ENCODE data around the gene ELANE. TPM values are rescaled to one million over a fixed set of nuclear protein-coding genes. Genes with fewer than 3 reads are reported as not detected.
"Not testable (repeated sequence)": the region's sequence is repeated elsewhere in the genome, so short reads cannot be mapped to it uniquely, and the experiment has no call there.

The ELANE gene
- total RNA-seq, 3 donors from 2014 or later (not counting 1 experiment from before 2014, with no cell fraction given): 1.7 to 1.8 TPM; not detected in 1

DNA sequence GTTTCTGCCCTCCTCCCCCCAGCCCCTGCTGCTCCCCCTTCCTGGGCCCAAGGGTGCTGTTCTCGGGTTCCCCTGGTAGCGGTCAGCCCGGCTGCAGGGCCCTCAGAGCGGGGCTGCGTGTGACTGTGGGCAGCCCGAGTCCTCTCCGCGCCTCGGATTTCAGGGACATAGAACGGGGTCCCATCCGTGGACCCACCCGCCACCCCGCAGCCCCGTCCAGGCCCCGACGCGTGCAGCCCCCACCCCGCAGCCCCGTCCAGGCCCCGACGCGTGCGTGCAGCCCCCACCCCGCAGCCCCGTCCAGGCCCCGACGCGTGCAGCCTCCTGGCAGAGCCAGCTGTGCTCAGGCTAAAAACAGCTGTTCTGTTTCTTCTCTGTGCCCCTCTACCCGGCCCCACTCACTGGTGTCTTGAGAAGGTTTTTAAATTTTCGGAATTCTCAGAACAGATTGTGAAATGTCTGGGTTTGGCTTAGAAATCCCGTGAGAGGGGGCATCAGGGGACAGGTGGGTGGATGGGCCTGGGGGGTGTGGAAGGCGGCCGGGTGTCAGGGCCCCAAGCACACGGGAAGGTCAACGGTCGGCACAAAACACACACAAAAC, 16.8 kb upstream of the ELANE start:
- intact Hi-C loops (cut with micrococcal nuclease): no loop called here
- no peaks in the 10 kb centered on the region for H3K36me3 ChIP-seq (ENCODE audit: control insufficient read depth, insufficient read depth, low read length)
- H3K4me1 Mint-ChIP-seq: no peaks in the 10 kb centered on the region
- H3K36me3 Mint-ChIP-seq: no peaks in the 10 kb centered on the region
- no peak overlapping the region for H3K27ac ChIP-seq (ENCODE audit: low read length)
- H3K4me1 ChIP-seq (ENCODE audit: control insufficient read depth, insufficient read depth, low read length): no peaks in the 10 kb centered on the region
- peaks cover 0 to 7% of the 10 kb centered on the region in 2 donors for H3K27me3 Mint-ChIP-seq (ENCODE audit: low read depth in 2 of 2)
- 89% methylated on average over 31 of the region's 36 CpGs for WGBS (ENCODE audit: insufficient coverage)
- no peaks in the 10 kb centered on the region for H3K9me3 ChIP-seq (ENCODE audit: control insufficient read depth, insufficient read depth, low read length)
- H3K4me3 Mint-ChIP-seq: no peak overlapping the region
- no peaks in the 10 kb centered on the region for H3K27me3 ChIP-seq (ENCODE audit: control insufficient read depth, insufficient read depth, low read length)
- H3K27ac Mint-ChIP-seq: no peak overlapping the region
- ATAC-seq: no peak
- DNase-seq: no peak
- TF ChIP-seq, protein P1, sequence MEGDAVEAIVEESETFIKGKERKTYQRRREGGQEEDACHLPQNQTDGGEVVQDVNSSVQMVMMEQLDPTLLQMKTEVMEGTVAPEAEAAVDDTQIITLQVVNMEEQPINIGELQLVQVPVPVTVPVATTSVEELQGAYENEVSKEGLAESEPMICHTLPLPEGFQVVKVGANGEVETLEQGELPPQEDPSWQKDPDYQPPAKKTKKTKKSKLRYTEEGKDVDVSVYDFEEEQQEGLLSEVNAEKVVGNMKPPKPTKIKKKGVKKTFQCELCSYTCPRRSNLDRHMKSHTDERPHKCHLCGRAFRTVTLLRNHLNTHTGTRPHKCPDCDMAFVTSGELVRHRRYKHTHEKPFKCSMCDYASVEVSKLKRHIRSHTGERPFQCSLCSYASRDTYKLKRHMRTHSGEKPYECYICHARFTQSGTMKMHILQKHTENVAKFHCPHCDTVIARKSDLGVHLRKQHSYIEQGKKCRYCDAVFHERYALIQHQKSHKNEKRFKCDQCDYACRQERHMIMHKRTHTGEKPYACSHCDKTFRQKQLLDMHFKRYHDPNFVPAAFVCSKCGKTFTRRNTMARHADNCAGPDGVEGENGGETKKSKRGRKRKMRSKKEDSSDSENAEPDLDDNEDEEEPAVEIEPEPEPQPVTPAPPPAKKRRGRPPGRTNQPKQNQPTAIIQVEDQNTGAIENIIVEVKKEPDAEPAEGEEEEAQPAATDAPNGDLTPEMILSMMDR (IDR thresholded peaks at IDR 0.05): no peak
- no peaks in the 10 kb centered on the region for H3K9me3 Mint-ChIP-seq
- no peak overlapping the region for H3K4me3 ChIP-seq (ENCODE audit: low read length)

DNA sequence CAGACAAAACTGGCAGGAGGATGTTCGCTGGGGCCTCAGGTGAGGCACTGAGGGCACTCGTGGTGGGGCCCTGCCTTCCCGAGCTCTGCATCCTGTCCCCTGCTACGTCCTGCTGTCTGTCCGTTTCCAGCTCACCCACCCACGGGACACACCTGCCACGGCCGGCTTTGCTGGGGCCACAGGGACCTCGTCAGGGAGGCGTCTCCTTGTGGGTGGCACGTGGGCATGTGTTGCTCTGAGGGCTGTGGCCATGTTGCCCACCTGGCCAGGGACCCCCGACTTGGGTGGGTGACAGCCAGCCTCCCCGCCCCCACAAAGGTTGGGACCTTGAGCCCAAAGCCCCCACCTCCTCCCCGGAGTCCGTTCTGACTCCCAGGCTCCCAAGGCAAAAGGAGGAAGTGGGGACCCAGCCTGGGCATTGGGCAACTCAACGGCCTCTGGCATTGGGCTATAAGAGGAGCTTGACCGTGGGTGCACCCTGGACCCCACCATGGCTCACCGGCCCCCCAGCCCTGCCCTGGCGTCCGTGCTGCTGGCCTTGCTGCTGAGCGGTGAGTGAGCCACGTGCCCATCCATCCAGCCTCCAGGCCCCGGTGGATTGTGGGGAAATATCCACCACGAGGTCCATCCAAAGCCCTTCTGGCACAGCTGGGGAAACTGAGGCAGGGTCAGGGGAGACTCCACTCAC, 11.4 kb upstream of the ELANE start, which contains the start of gene PRTN3:
TSS of gene PRTN3 (plus strand) at position 481 of the 688 bp plus-strand sequence. CDS start at position 491, 10 bp downstream.
- no peak within 1 kb of the TSS for H3K27ac Mint-ChIP-seq
- TF ChIP-seq, protein P1 (IDR thresholded peaks at IDR 0.05): no peak
- peaks cover 3 to 18% of the 10 kb centered on the region in 2 donors for H3K27me3 Mint-ChIP-seq (ENCODE audit: low read depth in 2 of 2)
- H3K9me3 Mint-ChIP-seq: no peaks in the 10 kb centered on the region
- DNase-seq: no peak
- Histone ChIP-seq H3K27ac (ENCODE audit: low read length) (no peak within 1 kb of the TSS), H3K36me3 (ENCODE audit: control insufficient read depth, insufficient read depth, low read length) (no peaks in the 10 kb centered on the region), H3K27me3 (ENCODE audit: control insufficient read depth, insufficient read depth, low read length) (peaks cover 16% of the 10 kb centered on the region), H3K4me1 (ENCODE audit: control insufficient read depth, insufficient read depth, low read length) (peaks cover 12% of the 10 kb centered on the region), H3K4me3 (ENCODE audit: low read length) (no peak within 1 kb of the TSS), H3K9me3 (ENCODE audit: control insufficient read depth, insufficient read depth, low read length) (no peaks in the 10 kb centered on the region)
- no peaks in the 10 kb centered on the region for H3K36me3 Mint-ChIP-seq
- no peak within 1 kb of the TSS for H3K4me3 Mint-ChIP-seq
- H3K4me1 Mint-ChIP-seq: no peaks in the 10 kb centered on the region
- no peak for ATAC-seq
- intact Hi-C loops (cut with micrococcal nuclease): no loop called here
- WGBS (ENCODE audit: insufficient coverage): 62% methylated on average over 24 of the region's 24 CpGs

DNA sequence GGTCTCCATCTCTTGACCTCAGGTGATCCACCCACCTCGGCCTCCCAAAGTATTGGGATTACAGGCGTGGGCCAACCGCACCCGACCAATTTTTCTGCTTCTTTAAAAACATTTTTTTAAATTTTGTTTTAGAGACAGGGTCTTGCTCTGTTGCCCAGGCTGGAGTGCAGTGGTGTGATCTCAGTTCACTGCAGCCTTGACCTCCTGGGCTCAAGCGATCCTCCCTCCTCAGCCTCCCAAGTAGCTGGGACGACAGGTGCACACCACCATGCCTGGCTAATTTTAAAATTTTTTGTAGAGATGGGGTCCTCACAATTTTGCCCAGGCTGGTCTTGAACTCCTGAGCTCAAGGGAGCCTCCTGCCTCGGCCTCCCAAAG, 9.3 kb upstream of the ELANE start:
- peaks cover 20% of the 10 kb centered on the region for H3K27me3 ChIP-seq (ENCODE audit: control insufficient read depth, insufficient read depth, low read length)
- H3K36me3 ChIP-seq (ENCODE audit: control insufficient read depth, insufficient read depth, low read length); DNase-seq; H3K4me3 ChIP-seq (ENCODE audit: low read length); H3K27ac ChIP-seq (ENCODE audit: low read length); ATAC-seq; intact Hi-C loops (cut with micrococcal nuclease); H3K4me3 Mint-ChIP-seq; H3K4me1 Mint-ChIP-seq; H3K27ac Mint-ChIP-seq; H3K9me3 Mint-ChIP-seq; H3K9me3 ChIP-seq (ENCODE audit: control insufficient read depth, insufficient read depth, low read length); H3K36me3 Mint-ChIP-seq: not testable (repeated sequence)
- peaks cover 12% of the 10 kb centered on the region for H3K4me1 ChIP-seq (ENCODE audit: control insufficient read depth, insufficient read depth, low read length)
- H3K27me3 Mint-ChIP-seq (ENCODE audit: low read depth in 2 of 2): peaks cover 6 to 20% of the 10 kb centered on the region in 2 donors
- 85% methylated on average over 7 of the region's 7 CpGs for WGBS (ENCODE audit: insufficient coverage)

DNA sequence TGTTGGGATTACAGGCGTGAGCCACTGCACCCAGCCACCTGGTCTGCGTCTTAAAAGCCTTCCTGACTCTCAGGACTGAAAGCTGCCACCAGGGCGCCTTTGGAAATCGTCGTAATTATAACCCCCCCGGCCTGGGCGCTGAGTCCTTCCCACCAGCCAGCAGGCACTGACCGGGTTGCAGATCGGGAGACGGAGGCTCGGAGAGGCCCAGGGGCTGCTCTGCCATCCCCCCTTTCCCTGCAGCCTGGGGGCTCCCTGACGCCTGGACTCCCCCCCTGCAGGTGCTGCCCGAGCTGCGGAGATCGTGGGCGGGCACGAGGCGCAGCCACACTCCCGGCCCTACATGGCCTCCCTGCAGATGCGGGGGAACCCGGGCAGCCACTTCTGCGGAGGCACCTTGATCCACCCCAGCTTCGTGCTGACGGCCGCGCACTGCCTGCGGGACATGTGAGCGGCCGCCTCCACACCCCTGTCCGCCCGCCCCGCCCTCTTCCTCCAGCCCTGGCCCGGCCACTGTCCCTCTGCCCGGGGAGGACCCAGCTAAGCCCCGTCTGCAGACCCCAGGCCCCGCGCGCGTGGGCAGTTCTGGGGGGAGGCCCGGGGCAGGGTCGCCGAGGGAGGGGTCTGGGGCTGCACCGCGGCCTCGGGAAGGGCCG, 8.8 kb upstream of the ELANE start:
- intact Hi-C loops (cut with micrococcal nuclease): no loop called here
- Mint-ChIP-seq H3K4me3 (no peak overlapping the region), H3K27me3 (ENCODE audit: low read depth in 2 of 2) (peaks cover 6 to 20% of the 10 kb centered on the region in 2 donors), H3K4me1 (no peaks in the 10 kb centered on the region), H3K36me3 (no peaks in the 10 kb centered on the region), H3K27ac (no peak overlapping the region), H3K9me3 (no peaks in the 10 kb centered on the region)
- H3K4me1 ChIP-seq (ENCODE audit: control insufficient read depth, insufficient read depth, low read length): peaks cover 12% of the 10 kb centered on the region
- H3K27me3 ChIP-seq (ENCODE audit: control insufficient read depth, insufficient read depth, low read length): peaks cover 22% of the 10 kb centered on the region
- no peaks in the 10 kb centered on the region for H3K36me3 ChIP-seq (ENCODE audit: control insufficient read depth, insufficient read depth, low read length)
- H3K27ac ChIP-seq (ENCODE audit: low read length): no peak overlapping the region
- H3K4me3 ChIP-seq (ENCODE audit: low read length): no peak overlapping the region
- TF ChIP-seq, protein P1 (IDR thresholded peaks at IDR 0.05): no peak
- H3K9me3 ChIP-seq (ENCODE audit: control insufficient read depth, insufficient read depth, low read length): no peaks in the 10 kb centered on the region
- WGBS (ENCODE audit: insufficient coverage): 7% methylated on average over 46 of the region's 46 CpGs
- DNase-seq: no peak
- peak in 1 of 3 donors; percentile 35 for ATAC-seq

Data from natural killer cell (primary cell).